SK-N-SH (cell line): ENCODE measurements around the gene EIPR1. TPM values are rescaled to one million over a fixed set of nuclear protein-coding genes. Genes with fewer than 3 reads are reported as not detected.

Source experiments
- CTCF ChIA-PET: fragments of 300-600, 350-600 bp; formaldehyde crosslinking; extraction: SDS; loops from one replicate; lab custom pipeline; 2021; lab: Yijun Ruan, JAX
- POLR2A ChIA-PET: fragments of 350-600 bp; sonication (Branson Sonifier 250); formaldehyde crosslinking; extraction: SDS; loops from one replicate; lab custom pipeline; 2020; ENCODE audit warnings: antibody characterized with exemption, inconsistent platforms; lab: Yijun Ruan, JAX
- DNase-seq: peaks from one replicate; pipeline ENCODE4 v3.0.0; 2012
- H2AFZ ChIP-seq: fragments of 200-600 bp; sonication (generic); 2 replicates; pipeline ENCODE4 v1.8.1; 2016; ENCODE audit warnings: antibody characterized with exemption, mild to moderate bottlenecking, low read depth
- H3F3A ChIP-seq: fragments of 200-600 bp; sonication (generic); replicated peaks from 2 replicates; pipeline ENCODE3; 2016; ENCODE audit warnings: antibody characterized with exemption, mild to moderate bottlenecking; ENCODE audit not compliant: insufficient read depth
- H3K27ac ChIP-seq, 2 experiments: fragments of 200-500 bp in 1 of 2; fragments of 200-600 bp in 1 of 2; sonication (Bioruptor generic) in 1 of 2; sonication (generic), shearing (Covaris generic) in 1 of 2; 2 replicates each; pipeline versions ENCODE4 v1.5.1 to v1.6.1; 2014 to 2016; ENCODE audit warnings: low read depth in 2 of 2, inconsistent platforms in 1 of 2, low read length in 1 of 2, mild to moderate bottlenecking in 1 of 2, mixed read lengths in 1 of 2
- H3K27me3 ChIP-seq: fragments of 200-600 bp; sonication (generic), shearing (Covaris generic); 2 replicates; pipeline ENCODE4 v1.6.1; 2016; ENCODE audit warnings: mixed run types; ENCODE audit not compliant: insufficient read depth
- H3K36me3 ChIP-seq, 2 experiments: fragments of 200-500 bp in 1 of 2; fragments of 200-600 bp in 1 of 2; sonication (Bioruptor generic) in 1 of 2; sonication (generic) in 1 of 2; replicated peaks in 1 of 2; 2 replicates each; pipeline versions ENCODE3 to v1.5.1; 2014 to 2016; ENCODE audit warnings: low read length in 1 of 2, mild to moderate bottlenecking in 1 of 2; ENCODE audit not compliant: insufficient read depth in 2 of 2, control insufficient read depth in 1 of 2
- H3K4me1 ChIP-seq, 2 experiments: fragments of 200-500 bp in 1 of 2; fragments of 200-600 bp in 1 of 2; sonication (Bioruptor generic) in 1 of 2; sonication (generic), shearing (Covaris generic) in 1 of 2; 2 replicates each; pipeline versions ENCODE4 v1.5.1 to v1.6.1; 2014 to 2016; ENCODE audit warnings: low read depth in 1 of 2, low read length in 1 of 2, mixed run types in 1 of 2; ENCODE audit not compliant: insufficient read depth in 2 of 2, control insufficient read depth in 1 of 2
- H3K4me2 ChIP-seq: fragments of 200-600 bp; sonication (generic), shearing (Covaris generic); 2 replicates; pipeline ENCODE4 v1.6.1; 2017; ENCODE audit warnings: mixed run types
- H3K4me3 ChIP-seq, 2 experiments: fragments of 200-500 bp in 1 of 2; fragments of 200-600 bp in 1 of 2; sonication (Bioruptor generic) in 1 of 2; sonication (generic), shearing (Covaris generic) in 1 of 2; 2 replicates each; pipeline versions ENCODE4 v1.5.1 to v1.8.1; 2014 to 2016; ENCODE audit warnings: low read depth in 2 of 2, inconsistent platforms in 1 of 2, low read length in 1 of 2, mild to moderate bottlenecking in 1 of 2, mixed read lengths in 1 of 2, moderate library complexity in 1 of 2
- H3K79me2 ChIP-seq: fragments of 200-600 bp; sonication (generic); 2 replicates; pipeline ENCODE4 v1.8.1; 2017; ENCODE audit warnings: mild to moderate bottlenecking; ENCODE audit not compliant: insufficient read depth
- H3K9ac ChIP-seq: fragments of 200-600 bp; sonication (generic); 2 replicates; pipeline ENCODE4 v1.6.1; 2017; ENCODE audit warnings: mixed run types
- H3K9me2 ChIP-seq: fragments of 200-600 bp; sonication (generic); 2 replicates; pipeline ENCODE4 v1.6.1; 2017; ENCODE audit warnings: mixed run types
- H3K9me3 ChIP-seq: fragments of 200-600 bp; sonication (generic); 2 replicates; pipeline ENCODE4 v1.6.1; 2017; ENCODE audit warnings: mixed run types, mild to moderate bottlenecking, moderate library complexity
- H4K20me1 ChIP-seq: fragments of 200-600 bp; sonication (generic); 2 replicates; pipeline ENCODE4 v1.6.1; 2017; ENCODE audit warnings: mild to moderate bottlenecking, mixed run types; ENCODE audit not compliant: insufficient read depth
- CHD2 ChIP-seq: fragments of 150-350 bp; IDR thresholded peaks from 2 replicates; pipeline ENCODE4 v1.6.1; 2018; ENCODE audit warnings: low read length; ENCODE audit not compliant: partially characterized antibody
- ELF1 ChIP-seq: IDR thresholded peaks from 2 replicates; pipeline ENCODE4 v1.4.0; 2012
- EP300 ChIP-seq, 2 experiments: IDR thresholded peaks; 2 replicates each; pipeline versions ENCODE4 v1.4.0 to v1.6.1; 2012; ENCODE audit warnings: borderline replicate concordance in 1 of 2, low read depth in 1 of 2, low read length in 1 of 2
- FOSL2 ChIP-seq: IDR thresholded peaks from 2 replicates; pipeline ENCODE4 v1.4.0; 2012; ENCODE audit warnings: low read depth, mild to moderate bottlenecking, moderate library complexity, borderline replicate concordance
- GATA2 ChIP-seq: sonication (generic); formaldehyde crosslinking; IDR thresholded peaks from 2 replicates; pipeline ENCODE4 v1.5.0; 2020; ENCODE audit warnings: mild to moderate bottlenecking, missing genetic modification reagents
- MEF2A ChIP-seq: IDR thresholded peaks from 2 replicates; pipeline ENCODE4 v1.4.0; 2012; ENCODE audit warnings: low read depth, borderline replicate concordance
- NRF1 ChIP-seq: IDR thresholded peaks from 2 replicates; pipeline ENCODE4 v1.6.1; 2012; ENCODE audit warnings: low read depth, mild to moderate bottlenecking, low read length
- RAD21 ChIP-seq: IDR thresholded peaks from 2 replicates; pipeline ENCODE4 v1.6.1; 2012; ENCODE audit warnings: mild to moderate bottlenecking, low read length
- RCOR1 ChIP-seq: fragments of 150-350 bp; IDR thresholded peaks from 2 replicates; pipeline ENCODE4 v1.6.1; 2017; ENCODE audit warnings: antibody characterized with exemption, low read length
- RFX5 ChIP-seq: IDR thresholded peaks from 2 replicates; pipeline ENCODE4 v1.6.1; 2012; ENCODE audit warnings: mild to moderate bottlenecking, improper control_type of control experiment, low read length
- RXRA ChIP-seq: IDR thresholded peaks from 2 replicates; pipeline ENCODE4 v1.4.0; 2012; ENCODE audit warnings: low read depth, mild to moderate bottlenecking, borderline replicate concordance
- SIN3A ChIP-seq: IDR thresholded peaks from 2 replicates; pipeline ENCODE4 v1.6.1; 2012; ENCODE audit warnings: low read depth, mild to moderate bottlenecking, low read length, moderate library complexity, borderline replicate concordance
- SMC3 ChIP-seq: IDR thresholded peaks from 2 replicates; pipeline ENCODE4 v1.6.1; 2012; ENCODE audit warnings: low read depth, low read length, improper control_type of control experiment
- TCF12 ChIP-seq: IDR thresholded peaks from 2 replicates; pipeline ENCODE4 v1.4.0; 2012
- TEAD4 ChIP-seq: IDR thresholded peaks from 2 replicates; pipeline ENCODE4 v1.4.0; 2012; ENCODE audit warnings: mild to moderate bottlenecking, borderline replicate concordance; ENCODE audit not compliant: insufficient read depth
- USF2 ChIP-seq: fragments of 150-350 bp; IDR thresholded peaks from 2 replicates; pipeline ENCODE4 v1.6.1; 2017; ENCODE audit warnings: antibody characterized with exemption, low read length, low read depth, borderline replicate concordance
- WGBS: methylation state at CpG from one replicate; pipeline ENCODE4 v1.1.6; 2017; ENCODE audit warnings: low lambda C conversion rate; 5-methylcytosine and 5-hydroxymethylcytosine counted together
- polyA plus RNA-seq, 3 experiments: library from polyadenylated mRNA; depleted of rRNA; stranded (reverse); fragments of >200 nt; gene quantifications; 2 replicates each; pipeline ENCODE4 v1.2.3, GENCODE V29; 2012
- TF ChIP-seq, protein P1 (sequence below): IDR thresholded peaks from 2 replicates; pipeline ENCODE4 v1.4.0; 2012; ENCODE audit warnings: low read depth, borderline replicate concordance
- TF ChIP-seq, protein P2 (sequence below): IDR thresholded peaks from 2 replicates; pipeline ENCODE4 v1.4.0; 2012; ENCODE audit warnings: low read depth, borderline replicate concordance
- TF ChIP-seq, protein P3 (sequence below): IDR thresholded peaks from 2 replicates; pipeline ENCODE4 v1.6.1; 2012; ENCODE audit warnings: mild to moderate bottlenecking, low read depth, low read length, moderate library complexity

The EIPR1 gene
- polyA plus RNA-seq, 1 of the 3 experiments (the other 2 are of a cell fraction) = 85.9 TPM

- DNase-seq = peak; percentile 57
- TF ChIP-seq TEAD4 (no peak), GATA2 (CRISPR knock-in tag) (0 out of 2 replicates have a peak, but pooled peaks have one; percentile 6)
- no peaks in the 10 kb centered on the region for H3K9me2 ChIP-seq
- peaks cover 24 to 35% of the 10 kb centered on the region in 2 experiments for H3K36me3 ChIP-seq
- WGBS = 92% methylated on average over 25 of the region's 25 CpGs
- CTCF ChIA-PET = interaction anchor here (0.9 to 5.1 kb wide), 4 partner anchors 10 to 48 kb away, joined by 3 to 57 read pairs (median 4); no protein-coding TSS in a partner anchor
- H3K4me2 ChIP-seq = no peak overlapping the region
- peaks cover 21% of the 10 kb centered on the region; the same call in 1 of the 2 replicates for H3K79me2 ChIP-seq
- no peaks in the 10 kb centered on the region for H3K27me3 ChIP-seq
- POLR2A ChIA-PET = no interaction called here
- no peak overlapping the region for H3K9ac ChIP-seq
- peaks cover 0 to 10% of the 10 kb centered on the region in 2 experiments; a peak in 1 of 4 replicates for H3K4me1 ChIP-seq
- no peaks in the 10 kb centered on the region for H3K9me3 ChIP-seq
- no peaks in the 10 kb centered on the region; the same call in 1 of the 2 replicates for H4K20me1 ChIP-seq
- H3K27ac ChIP-seq = peak overlapping the region in 1 of 2 experiments; percentile 11; a peak in 1 of 4 replicates
- peaks cover 5% of the 10 kb centered on the region for H3F3A ChIP-seq
- H2AFZ ChIP-seq = no peak overlapping the region
- no peak overlapping the region for H3K4me3 ChIP-seq
These were observed 36.7 kb upstream of the EIPR1 start for GRCh38 chr2:3414133-3414860.

DNA sequence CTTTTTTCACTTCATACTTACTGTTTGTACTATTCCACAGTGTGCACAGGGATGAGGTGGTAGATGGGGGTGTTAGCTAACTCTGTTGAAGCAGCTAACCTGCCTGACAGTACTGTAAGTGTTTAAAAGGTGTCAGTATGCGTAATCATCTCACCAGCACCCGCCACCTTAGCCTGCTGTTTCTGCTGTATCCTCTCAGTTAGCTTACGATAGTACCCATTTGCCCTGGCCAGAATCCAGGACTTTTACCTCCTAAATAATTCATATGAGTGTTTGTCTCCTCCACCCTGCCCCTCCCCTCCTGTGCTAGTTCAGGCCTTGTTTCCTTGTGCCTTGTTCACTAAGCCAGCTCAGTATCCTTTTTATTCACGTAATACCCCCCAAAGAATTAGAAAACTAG, 36.1 kb upstream of the EIPR1 start:
- Histone ChIP-seq H3K36me3 (peaks cover 19 to 36% of the 10 kb centered on the region in 2 experiments), H3K9me2 (no peaks in the 10 kb centered on the region), H3F3A (peaks cover 5% of the 10 kb centered on the region), H2AFZ (no peak overlapping the region), H4K20me1 (no peaks in the 10 kb centered on the region; the same call in 1 of the 2 replicates), H3K4me2 (no peak overlapping the region), H3K27me3 (no peaks in the 10 kb centered on the region), H3K9ac (no peak overlapping the region), H3K27ac (no peak overlapping the region), H3K9me3 (no peaks in the 10 kb centered on the region), H3K4me3 (no peak overlapping the region), H3K4me1 (peaks cover 0 to 7% of the 10 kb centered on the region in 2 experiments; a peak in 1 of 4 replicates), H3K79me2 (peaks cover 21% of the 10 kb centered on the region; the same call in 1 of the 2 replicates)
- DNase-seq = no peak
- ChIA-PET CTCF (interaction anchor here (0.9 to 5.1 kb wide), 5 partner anchors 11 to 48 kb away, joined by 3 to 57 read pairs (median 4); no protein-coding TSS in a partner anchor), POLR2A (no interaction called here)
- WGBS = 95% methylated on average over 4 of the region's 4 CpGs
- TF ChIP-seq RXRA (no peak), RAD21 (no peak), FOSL2 (no peak), RCOR1 (no peak), NRF1 (no peak), ELF1 (no peak), USF2 (no peak), EP300 (IDR thresholded peaks at IDR 0.05; ENCODE audit: borderline replicate concordance in 1 of 2, low read depth in 1 of 2, low read length in 1 of 2) (no peak), SIN3A (no peak), MEF2A (no peak), GATA2 (CRISPR knock-in tag) (no peak), CHD2 (no peak), TCF12 (no peak), SMC3 (no peak), RFX5 (no peak)
- TF ChIP-seq, protein P1, sequence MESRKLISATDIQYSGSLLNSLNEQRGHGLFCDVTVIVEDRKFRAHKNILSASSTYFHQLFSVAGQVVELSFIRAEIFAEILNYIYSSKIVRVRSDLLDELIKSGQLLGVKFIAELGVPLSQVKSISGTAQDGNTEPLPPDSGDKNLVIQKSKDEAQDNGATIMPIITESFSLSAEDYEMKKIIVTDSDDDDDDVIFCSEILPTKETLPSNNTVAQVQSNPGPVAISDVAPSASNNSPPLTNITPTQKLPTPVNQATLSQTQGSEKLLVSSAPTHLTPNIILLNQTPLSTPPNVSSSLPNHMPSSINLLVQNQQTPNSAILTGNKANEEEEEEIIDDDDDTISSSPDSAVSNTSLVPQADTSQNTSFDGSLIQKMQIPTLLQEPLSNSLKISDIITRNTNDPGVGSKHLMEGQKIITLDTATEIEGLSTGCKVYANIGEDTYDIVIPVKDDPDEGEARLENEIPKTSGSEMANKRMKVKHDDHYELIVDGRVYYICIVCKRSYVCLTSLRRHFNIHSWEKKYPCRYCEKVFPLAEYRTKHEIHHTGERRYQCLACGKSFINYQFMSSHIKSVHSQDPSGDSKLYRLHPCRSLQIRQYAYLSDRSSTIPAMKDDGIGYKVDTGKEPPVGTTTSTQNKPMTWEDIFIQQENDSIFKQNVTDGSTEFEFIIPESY = no peak
- TF ChIP-seq, protein P2, sequence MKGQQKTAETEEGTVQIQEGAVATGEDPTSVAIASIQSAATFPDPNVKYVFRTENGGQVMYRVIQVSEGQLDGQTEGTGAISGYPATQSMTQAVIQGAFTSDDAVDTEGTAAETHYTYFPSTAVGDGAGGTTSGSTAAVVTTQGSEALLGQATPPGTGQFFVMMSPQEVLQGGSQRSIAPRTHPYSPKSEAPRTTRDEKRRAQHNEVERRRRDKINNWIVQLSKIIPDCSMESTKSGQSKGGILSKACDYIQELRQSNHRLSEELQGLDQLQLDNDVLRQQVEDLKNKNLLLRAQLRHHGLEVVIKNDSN = no peak
- TF ChIP-seq, protein P3, sequence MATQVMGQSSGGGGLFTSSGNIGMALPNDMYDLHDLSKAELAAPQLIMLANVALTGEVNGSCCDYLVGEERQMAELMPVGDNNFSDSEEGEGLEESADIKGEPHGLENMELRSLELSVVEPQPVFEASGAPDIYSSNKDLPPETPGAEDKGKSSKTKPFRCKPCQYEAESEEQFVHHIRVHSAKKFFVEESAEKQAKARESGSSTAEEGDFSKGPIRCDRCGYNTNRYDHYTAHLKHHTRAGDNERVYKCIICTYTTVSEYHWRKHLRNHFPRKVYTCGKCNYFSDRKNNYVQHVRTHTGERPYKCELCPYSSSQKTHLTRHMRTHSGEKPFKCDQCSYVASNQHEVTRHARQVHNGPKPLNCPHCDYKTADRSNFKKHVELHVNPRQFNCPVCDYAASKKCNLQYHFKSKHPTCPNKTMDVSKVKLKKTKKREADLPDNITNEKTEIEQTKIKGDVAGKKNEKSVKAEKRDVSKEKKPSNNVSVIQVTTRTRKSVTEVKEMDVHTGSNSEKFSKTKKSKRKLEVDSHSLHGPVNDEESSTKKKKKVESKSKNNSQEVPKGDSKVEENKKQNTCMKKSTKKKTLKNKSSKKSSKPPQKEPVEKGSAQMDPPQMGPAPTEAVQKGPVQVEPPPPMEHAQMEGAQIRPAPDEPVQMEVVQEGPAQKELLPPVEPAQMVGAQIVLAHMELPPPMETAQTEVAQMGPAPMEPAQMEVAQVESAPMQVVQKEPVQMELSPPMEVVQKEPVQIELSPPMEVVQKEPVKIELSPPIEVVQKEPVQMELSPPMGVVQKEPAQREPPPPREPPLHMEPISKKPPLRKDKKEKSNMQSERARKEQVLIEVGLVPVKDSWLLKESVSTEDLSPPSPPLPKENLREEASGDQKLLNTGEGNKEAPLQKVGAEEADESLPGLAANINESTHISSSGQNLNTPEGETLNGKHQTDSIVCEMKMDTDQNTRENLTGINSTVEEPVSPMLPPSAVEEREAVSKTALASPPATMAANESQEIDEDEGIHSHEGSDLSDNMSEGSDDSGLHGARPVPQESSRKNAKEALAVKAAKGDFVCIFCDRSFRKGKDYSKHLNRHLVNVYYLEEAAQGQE = no peak
